Upper lobe of left lung (tissue), 6 donors: ENCODE results near the gene PPP2R5E. TPM values are rescaled to one million over a fixed set of nuclear protein-coding genes. Genes with fewer than 3 reads are reported as not detected.

Source experiments
- ATAC-seq, 2 donors: fragments of 200-7000 bp; cut with Tn5 transposase; one replicate each; pipeline ENCODE4 v1.9.1; 2022; ENCODE audit warnings: mild to moderate bottlenecking in 2 of 2, moderate library complexity in 2 of 2; ENCODE audit not compliant: low FRiP score in 2 of 2
- DNase-seq, 2 donors: peaks; one replicate each; pipeline ENCODE4 v3.0.0-alpha.2; 2019 to 2020
- H3K27ac ChIP-seq, 4 donors: fragments of 200-600 bp; sonication (generic); one replicate each; pipeline ENCODE4 v1.5.1; 2016 to 2019
- H3K27me3 ChIP-seq, 4 donors: fragments of 200-600 bp; sonication (generic); one replicate each; pipeline ENCODE4 v1.5.1; 2017 to 2019
- H3K36me3 ChIP-seq, 4 donors: fragments of 200-600 bp; sonication (generic); one replicate each; pipeline ENCODE4 v1.5.1; 2016 to 2019
- H3K4me1 ChIP-seq, 4 donors: fragments of 200-600 bp; sonication (generic); one replicate each; pipeline ENCODE4 v1.5.1; 2018 to 2019
- H3K4me3 ChIP-seq, 4 donors: fragments of 200-600 bp; sonication (generic); one replicate each; pipeline ENCODE4 v1.5.1; 2017 to 2019; ENCODE audit warnings: mild to moderate bottlenecking in 2 of 4, moderate library complexity in 1 of 4
- H3K9me3 ChIP-seq, 4 donors: fragments of 200-600 bp; sonication (generic); one replicate each; pipeline ENCODE4 v1.5.1; 2018 to 2019
- EP300 ChIP-seq, 4 donors: sonication (generic); formaldehyde crosslinking; IDR thresholded peaks; one replicate each; pipeline ENCODE4 v1.5.1; 2017; ENCODE audit warnings: antibody characterized with exemption in 4 of 4, control low read depth in 2 of 4
- POLR2A ChIP-seq, 4 donors: fragments of 450-650 bp; IDR thresholded peaks; one replicate each; pipeline ENCODE4 v1.5.1; 2016 to 2017; ENCODE audit warnings: antibody characterized with exemption in 4 of 4, mild to moderate bottlenecking in 2 of 4
- POLR2AphosphoS5 ChIP-seq, 2 donors: sonication (generic); formaldehyde crosslinking; IDR thresholded peaks; one replicate each; pipeline ENCODE4 v1.5.1; 2017; ENCODE audit warnings: antibody characterized with exemption in 2 of 2
- WGBS, 2 donors: methylation state at CpG; one replicate each; pipeline ENCODE4 v1.1.5; 2017 to 2018; 5-methylcytosine and 5-hydroxymethylcytosine counted together
- total RNA-seq, 6 donors: library from RNA; depleted of rRNA in 4 of 6; stranded (reverse); fragments of >200 nt in 4 of 6; gene quantifications; one replicate each; pipeline versions ENCODE4 v1.1.0 to v1.2.1, GENCODE V29; 2016 to 2021
- TF ChIP-seq, protein P1 (sequence below), 6 experiments: fragments of 450-650 bp in 4 of 6; fragments of 200-600 bp in 2 of 6; sonication (generic) in 2 of 6; IDR thresholded peaks; one replicate each; pipeline ENCODE4 v1.5.1; 2016 to 2019; ENCODE audit warnings: antibody characterized with exemption in 6 of 6
- donor health status: DM: no; HTN: no; CAD: no; lungs with moderate emphysema.
- donor health status: DM: no; HTN: yes; CAD: no; lungs with severe emphysema.

PPP2R5E gene
- total RNA-seq, 6 donors from 2014 or later, result 10.1 to 42.4 (median 34.5) TPM

DNA sequence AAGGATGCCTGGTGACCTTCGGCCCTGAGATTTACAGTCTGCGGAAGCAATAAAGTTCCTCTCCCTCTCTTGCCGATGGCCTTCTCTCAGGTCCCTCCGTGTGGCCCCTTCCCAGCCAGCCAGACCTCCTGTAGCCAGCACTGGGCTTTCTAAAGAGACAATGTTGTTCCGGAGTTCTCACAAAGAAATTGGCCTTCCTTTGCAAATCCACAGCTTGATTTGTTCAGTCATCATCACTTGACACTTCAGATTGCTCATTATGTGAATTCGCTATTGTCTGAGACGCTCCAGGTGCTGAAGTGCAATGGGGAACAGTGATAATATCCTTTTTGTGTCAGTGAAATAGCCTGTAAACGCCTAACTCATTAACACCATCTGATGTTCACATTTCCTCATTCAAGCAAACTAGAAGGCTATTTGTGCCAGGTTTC is 180.8 kb downstream of the PPP2R5E start:
- Histone ChIP-seq H3K27me3 (no peaks in the 10 kb centered on the region), H3K4me3 (no peak overlapping the region), H3K27ac (no peak overlapping the region), H3K4me1 (no peaks in the 10 kb centered on the region), H3K9me3 (no peaks in the 10 kb centered on the region), H3K36me3 (no peaks in the 10 kb centered on the region)
- WGBS, 2 donors, result 62 to 73% methylated on average over 8 of the region's 8 CpGs
- ATAC-seq (no peak), DNase-seq (no peak)
- TF ChIP-seq POLR2AphosphoS5 (IDR thresholded peaks at IDR 0.05) (no peak), POLR2A (IDR thresholded peaks at IDR 0.05) (no peak), EP300 (IDR thresholded peaks at IDR 0.05) (no peak)
- TF ChIP-seq, protein P1, sequence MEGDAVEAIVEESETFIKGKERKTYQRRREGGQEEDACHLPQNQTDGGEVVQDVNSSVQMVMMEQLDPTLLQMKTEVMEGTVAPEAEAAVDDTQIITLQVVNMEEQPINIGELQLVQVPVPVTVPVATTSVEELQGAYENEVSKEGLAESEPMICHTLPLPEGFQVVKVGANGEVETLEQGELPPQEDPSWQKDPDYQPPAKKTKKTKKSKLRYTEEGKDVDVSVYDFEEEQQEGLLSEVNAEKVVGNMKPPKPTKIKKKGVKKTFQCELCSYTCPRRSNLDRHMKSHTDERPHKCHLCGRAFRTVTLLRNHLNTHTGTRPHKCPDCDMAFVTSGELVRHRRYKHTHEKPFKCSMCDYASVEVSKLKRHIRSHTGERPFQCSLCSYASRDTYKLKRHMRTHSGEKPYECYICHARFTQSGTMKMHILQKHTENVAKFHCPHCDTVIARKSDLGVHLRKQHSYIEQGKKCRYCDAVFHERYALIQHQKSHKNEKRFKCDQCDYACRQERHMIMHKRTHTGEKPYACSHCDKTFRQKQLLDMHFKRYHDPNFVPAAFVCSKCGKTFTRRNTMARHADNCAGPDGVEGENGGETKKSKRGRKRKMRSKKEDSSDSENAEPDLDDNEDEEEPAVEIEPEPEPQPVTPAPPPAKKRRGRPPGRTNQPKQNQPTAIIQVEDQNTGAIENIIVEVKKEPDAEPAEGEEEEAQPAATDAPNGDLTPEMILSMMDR (IDR thresholded peaks at IDR 0.05), result no peak

DNA sequence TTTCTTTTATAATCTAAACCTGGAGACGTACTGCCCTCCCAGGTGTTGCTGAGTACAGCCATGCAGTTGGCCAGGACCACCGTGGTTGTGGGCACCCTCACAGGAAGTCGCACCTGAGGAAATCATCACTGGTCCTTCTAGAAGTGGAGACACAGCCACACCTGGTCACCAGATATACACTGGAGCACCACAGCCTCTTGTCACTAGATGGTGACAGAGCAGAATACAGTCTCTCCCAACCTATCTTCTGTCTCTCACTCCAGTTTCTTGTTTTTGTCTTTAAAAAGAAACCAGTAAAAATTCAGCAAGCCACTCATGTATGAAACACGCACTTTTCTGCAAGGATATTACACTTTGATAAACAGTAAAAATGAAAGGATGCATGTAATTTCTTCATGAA is 181.4 kb downstream of the PPP2R5E start:
- TF ChIP-seq, protein P1 (IDR thresholded peaks at IDR 0.05), result no peak
- TF ChIP-seq POLR2AphosphoS5 (IDR thresholded peaks at IDR 0.05) (no peak), EP300 (IDR thresholded peaks at IDR 0.05) (no peak), POLR2A (IDR thresholded peaks at IDR 0.05) (no peak)
- H3K27ac ChIP-seq, result no peak overlapping the region
- 65 to 82% methylated on average over 4 of the region's 4 CpGs for WGBS, 2 donors
- DNase-seq (no peak), ATAC-seq (no peak)
- H3K9me3 ChIP-seq, result no peaks in the 10 kb centered on the region
- no peaks in the 10 kb centered on the region for H3K27me3 ChIP-seq
- no peaks in the 10 kb centered on the region for H3K4me1 ChIP-seq
- no peak overlapping the region for H3K4me3 ChIP-seq
- H3K36me3 ChIP-seq, result no peaks in the 10 kb centered on the region

- no peaks in the 10 kb centered on the region for H3K27me3 ChIP-seq
- no peak overlapping the region for H3K4me3 ChIP-seq
- H3K9me3 ChIP-seq, result no peaks in the 10 kb centered on the region
- DNase-seq, result no peak
- no peak overlapping the region for H3K27ac ChIP-seq
- H3K4me1 ChIP-seq, result no peaks in the 10 kb centered on the region
- no peak for TF ChIP-seq EP300 (IDR thresholded peaks at IDR 0.05)
- TF ChIP-seq, protein P1 (IDR thresholded peaks at IDR 0.05), result no peak
- no peak for TF ChIP-seq POLR2AphosphoS5 (IDR thresholded peaks at IDR 0.05)
- TF ChIP-seq POLR2A (IDR thresholded peaks at IDR 0.05), result no peak
- 96 to 97% methylated on average over 7 of the region's 7 CpGs for WGBS, 2 donors
- no peaks in the 10 kb centered on the region for H3K36me3 ChIP-seq
- no peak for ATAC-seq
Measured at GRCh38 chr14:63357841-63358240, 185.3 kb downstream of the PPP2R5E start.

GRCh38 chr14:63345826-63346225 is 197.4 kb downstream of the PPP2R5E start:
- TF ChIP-seq POLR2AphosphoS5 (IDR thresholded peaks at IDR 0.05) (no peak), POLR2A (IDR thresholded peaks at IDR 0.05) (no peak), EP300 (IDR thresholded peaks at IDR 0.05) (no peak)
- TF ChIP-seq, protein P1 (IDR thresholded peaks at IDR 0.05), result no peak
- Histone ChIP-seq H3K36me3 (no peaks in the 10 kb centered on the region), H3K27ac (no peak overlapping the region), H3K4me3 (no peak overlapping the region), H3K4me1 (no peaks in the 10 kb centered on the region), H3K27me3 (no peaks in the 10 kb centered on the region), H3K9me3 (no peaks in the 10 kb centered on the region)
- ATAC-seq (no peak), DNase-seq (no peak)
- WGBS, 2 donors, result 63 to 67% methylated on average over 3 of the region's 3 CpGs

- no peaks in the 10 kb centered on the region for H3K4me1 ChIP-seq
- no peaks in the 10 kb centered on the region for H3K9me3 ChIP-seq
- no peak for ATAC-seq
- no peaks in the 10 kb centered on the region for H3K27me3 ChIP-seq
- H3K36me3 ChIP-seq, result no peaks in the 10 kb centered on the region
- H3K4me3 ChIP-seq, result no peak overlapping the region
- no peak for DNase-seq
- no peak for TF ChIP-seq EP300 (IDR thresholded peaks at IDR 0.05)
- TF ChIP-seq POLR2A (IDR thresholded peaks at IDR 0.05), result no peak
- TF ChIP-seq POLR2AphosphoS5 (IDR thresholded peaks at IDR 0.05), result no peak
- TF ChIP-seq, protein P1 (IDR thresholded peaks at IDR 0.05), result no peak
- H3K27ac ChIP-seq, result no peak overlapping the region
- WGBS, 2 donors, result 75 to 76% methylated on average over 4 of the region's 4 CpGs
Measured at GRCh38 chr14:63344336-63344735, 198.8 kb downstream of the PPP2R5E start.
